NCI-H446 (cell line): ENCODE data around the gene FOXQ1.
"Not testable (repeated sequence)": the region's sequence is repeated elsewhere in the genome, so short reads cannot be mapped to it uniquely, and the experiment has no call there.

Source experiments
- DNase-seq, 2 experiments: peaks; one replicate each; lab custom pipeline; 2025; lab: John Stamatoyannopoulos, UW

FOXQ1 gene

DNA sequence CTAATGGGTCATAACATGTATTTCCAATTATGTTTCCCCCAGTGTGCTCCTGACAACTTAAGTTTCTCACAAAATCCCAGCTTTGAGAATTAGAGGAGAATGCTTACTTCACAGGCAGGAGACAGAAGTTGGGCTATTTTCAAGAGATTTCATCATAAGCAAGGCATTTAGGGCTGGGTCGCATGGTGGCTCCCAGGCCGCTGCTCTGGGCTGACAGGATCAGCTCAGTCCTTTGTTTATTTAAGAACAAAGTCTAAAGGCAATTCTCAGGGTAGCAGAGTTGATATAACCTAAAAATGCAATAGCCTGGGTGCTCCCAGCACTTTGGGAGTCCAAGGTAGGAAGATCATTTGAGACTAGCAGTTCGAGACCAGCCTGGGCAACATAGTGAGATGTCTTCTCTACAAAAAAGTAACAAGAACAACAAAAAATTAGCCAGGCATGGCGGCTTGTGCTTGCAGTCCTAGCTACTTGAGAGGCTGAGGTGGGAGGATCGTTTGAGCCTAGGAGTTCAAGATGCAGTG is 10.9 kb downstream of the FOXQ1 start:
- no peak for DNase-seq

- no peak for DNase-seq
Measured at GRCh38 chr6:1324936-1325335, 13.0 kb downstream of the FOXQ1 start.

DNA sequence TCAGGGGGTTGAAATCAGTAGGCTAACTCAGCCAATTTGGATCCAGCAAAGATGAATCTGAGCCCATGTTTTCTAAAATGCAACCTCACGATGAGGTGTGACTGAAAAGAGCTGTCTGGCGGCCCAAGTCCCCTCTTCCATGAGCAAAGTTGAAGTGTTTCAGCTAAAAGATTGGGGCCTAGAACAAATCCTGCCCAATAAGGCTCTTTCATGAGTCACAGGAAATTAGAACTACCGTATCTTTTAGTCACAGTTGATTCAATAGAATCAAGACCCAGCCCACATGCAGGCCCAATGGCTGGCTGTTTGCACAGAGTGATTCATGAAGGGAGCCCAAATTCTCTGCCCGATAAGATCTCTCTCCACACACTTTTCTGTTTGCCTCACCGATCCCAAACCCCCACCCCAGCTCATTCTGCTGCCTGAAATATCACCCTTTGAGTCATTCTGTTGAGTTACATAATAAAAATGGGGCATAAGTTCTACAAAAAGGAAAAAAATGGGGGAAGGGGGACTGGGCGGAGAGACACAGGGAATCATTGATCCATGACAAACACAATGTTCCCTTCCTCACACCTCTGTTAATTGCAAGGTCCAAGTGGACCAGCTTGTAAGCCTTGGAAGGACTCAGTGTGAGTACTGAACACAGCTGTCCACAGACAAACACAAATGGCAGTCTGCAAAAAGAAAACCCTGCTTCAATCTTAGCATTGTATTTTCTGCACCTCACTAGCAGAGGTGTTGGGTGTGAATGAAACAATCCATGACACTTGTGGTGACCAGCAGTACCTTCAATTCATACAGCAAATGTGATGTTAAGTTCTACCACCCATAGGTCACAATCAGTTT is 13.8 kb downstream of the FOXQ1 start:
- no peak for DNase-seq

DNA sequence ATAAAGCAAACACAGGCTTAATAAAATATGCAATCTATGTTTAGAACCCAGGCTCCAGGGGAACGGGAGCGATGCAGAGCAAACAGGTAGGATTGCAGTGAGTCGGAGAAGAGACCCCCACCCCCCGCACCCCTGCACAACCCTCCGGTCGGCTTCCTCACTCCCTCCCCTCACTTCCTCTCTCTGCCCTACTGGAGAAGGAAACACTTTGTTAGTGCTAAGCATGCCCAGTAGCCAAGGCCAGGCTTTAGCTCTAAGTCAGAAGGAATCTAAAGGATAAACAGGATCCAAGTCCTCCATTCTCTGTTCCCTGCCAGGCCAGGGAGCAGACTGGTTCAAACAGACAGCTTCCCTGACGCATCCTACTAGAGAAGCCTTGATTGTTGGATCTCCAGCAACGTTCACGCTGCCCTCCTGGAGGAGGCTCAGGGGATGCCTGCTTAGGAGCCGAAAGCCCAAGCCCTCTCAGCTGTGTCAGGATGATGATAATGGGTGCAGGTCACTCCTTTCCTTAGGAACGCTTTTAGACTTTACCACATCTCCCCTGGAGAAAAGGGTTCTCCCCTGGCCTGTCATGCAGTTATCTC is 14.7 kb downstream of the FOXQ1 start:
- no peak for DNase-seq

DNA sequence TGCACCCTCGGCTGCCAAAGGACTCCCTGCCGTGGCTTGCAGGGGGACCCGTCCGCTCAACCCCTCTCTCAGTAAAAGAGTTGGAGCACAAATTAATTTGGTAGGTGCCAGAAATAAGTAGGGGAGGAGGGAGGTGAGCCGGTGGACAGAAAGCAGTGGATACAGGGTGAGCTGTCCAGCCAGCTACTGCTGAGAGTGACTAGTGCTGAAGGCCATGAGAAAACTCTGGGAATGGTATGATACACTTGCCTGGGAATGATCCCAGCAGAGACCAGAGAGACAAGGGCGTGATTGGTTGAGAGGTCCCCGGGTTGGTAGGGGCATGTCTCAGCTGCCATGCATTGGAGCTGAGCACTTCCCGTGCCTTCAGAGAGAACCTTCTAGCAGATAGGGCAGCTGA is 15.7 kb downstream of the FOXQ1 start:
- no peak for DNase-seq

- no peak for DNase-seq
Measured at GRCh38 chr6:1328129-1328800, 16.4 kb downstream of the FOXQ1 start.

DNA sequence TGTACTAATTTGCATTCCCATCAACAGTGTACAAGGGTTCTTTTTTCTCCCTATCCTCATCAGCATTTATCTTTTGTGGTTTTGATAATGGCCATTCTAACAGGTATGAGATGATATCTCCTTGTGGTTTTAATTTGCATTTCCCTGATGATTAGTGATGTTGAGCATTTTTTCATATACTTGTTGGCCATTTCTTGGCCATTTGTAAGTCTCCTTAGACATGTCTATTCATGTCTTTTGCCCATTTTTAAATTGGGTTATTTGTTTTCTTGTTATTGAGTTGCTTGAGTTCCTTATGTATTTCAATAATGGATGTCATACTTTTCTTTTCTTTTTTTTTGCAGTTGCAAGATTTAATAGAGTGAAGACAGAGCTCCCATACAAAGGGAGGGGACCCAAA is 17.8 kb downstream of the FOXQ1 start:
- DNase-seq, result no peak

- DNase-seq, result no peak
Measured at GRCh38 chr6:1334684-1335083, 22.8 kb downstream of the FOXQ1 start.

DNA sequence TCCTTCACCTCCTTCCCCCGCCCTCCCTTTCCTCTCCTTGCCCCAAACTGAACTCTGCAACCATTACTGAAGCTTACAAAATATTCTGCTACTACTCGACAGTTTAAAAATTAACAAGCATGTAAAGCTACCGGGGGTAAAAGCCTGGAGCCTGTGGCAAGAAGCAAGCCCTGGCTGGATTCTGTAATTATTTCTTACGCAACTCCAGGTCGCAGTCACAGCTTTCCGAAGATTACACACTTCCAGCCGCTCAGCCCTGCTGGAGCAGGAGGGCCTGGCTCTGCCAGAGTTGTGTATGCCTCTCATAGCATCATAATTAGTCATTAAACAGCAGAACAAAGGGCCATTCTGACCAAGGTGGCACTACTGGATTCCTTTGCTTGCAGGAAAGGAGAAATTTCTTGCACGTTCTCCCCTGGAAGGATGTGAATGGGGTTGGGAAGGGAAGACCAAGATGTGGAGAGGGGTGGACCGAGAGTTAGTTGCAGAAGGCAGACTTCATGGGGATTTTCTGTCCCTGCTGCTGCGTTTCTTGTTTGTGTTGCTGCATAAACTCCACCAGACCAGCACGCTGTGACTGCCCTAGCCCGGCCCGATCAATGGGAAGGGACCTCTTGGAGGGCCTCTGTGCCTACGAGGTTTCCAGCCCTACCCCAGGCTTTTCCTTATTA is 23.6 kb downstream of the FOXQ1 start:
- DNase-seq, result no peak

DNA sequence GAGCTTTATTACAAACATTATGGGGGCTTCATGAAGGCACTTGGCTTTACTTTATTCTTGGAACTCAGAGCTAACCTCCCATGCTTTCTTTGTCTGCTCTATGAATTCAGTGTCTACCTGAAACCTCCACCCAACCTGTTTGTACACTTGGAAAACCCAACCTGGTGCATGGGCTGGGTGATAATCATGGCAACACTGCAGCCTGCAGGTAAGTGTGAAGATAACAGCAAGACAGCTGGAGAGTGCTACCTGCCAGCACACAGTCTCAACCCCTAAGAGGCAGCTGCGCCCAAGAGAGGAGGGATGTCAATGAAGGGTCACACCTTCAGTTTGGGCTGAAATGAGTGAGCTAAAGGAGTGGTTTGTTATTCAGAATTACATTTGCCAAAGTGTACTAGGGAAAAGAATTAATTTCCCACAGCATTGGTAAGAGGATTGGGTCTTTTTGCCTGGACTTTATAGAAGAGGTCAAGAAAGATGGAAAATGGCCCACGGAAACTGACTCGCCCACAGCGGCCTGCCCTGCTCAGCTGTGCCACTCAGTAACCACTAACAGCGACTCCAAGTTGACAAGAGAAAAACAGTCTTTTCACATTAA is 24.4 kb downstream of the FOXQ1 start:
- no peak for DNase-seq

- DNase-seq, result no peak
Measured at GRCh38 chr6:1337791-1338190, 25.9 kb downstream of the FOXQ1 start.

- DNase-seq, result no peak
Measured at GRCh38 chr6:1346101-1346500, 34.2 kb downstream of the FOXQ1 start.

DNA sequence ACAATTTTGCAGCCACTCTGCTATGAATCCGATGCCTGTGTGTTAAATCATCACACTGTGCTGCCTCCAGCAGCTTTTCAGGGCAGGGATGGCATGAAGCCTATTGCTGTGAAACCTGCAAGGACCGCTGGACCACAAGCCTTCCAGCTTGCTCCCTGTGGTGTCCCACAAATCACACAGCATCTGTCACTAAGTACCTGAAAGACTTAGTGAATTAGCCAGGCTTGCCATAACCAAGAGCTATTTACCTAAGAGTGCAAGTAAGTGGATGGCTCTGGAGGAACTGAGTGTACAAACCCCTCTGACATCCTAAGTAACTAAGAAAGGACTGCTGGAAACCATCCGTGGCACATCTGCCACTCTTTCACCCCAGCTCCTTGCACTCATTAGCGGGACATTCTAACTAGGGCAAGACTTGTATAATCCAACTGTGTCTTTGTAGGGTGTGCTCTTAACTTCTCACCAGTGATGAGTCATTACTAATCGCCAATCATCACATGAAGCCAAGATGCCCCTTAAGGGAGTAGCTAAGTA is 34.7 kb downstream of the FOXQ1 start:
- DNase-seq, result no peak

DNA sequence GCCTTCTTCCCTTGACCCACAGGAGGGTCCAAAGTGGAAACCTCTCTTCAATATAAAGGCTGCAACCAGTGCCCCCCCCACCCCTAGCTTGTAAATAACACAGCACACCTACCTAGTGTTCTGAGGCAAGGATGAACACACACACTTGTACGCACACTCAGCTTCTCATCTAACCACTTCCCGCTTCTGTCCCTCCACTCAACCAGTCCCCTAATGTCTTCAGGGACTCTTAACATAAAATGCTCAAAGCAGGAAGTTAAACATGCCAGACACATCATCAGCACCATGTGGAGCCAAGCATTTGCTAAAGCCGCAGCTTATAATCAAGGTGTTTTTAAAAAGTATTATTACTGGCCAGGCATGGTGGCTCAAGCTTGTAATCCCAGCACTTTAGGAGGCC is 35.3 kb downstream of the FOXQ1 start:
- DNase-seq, result no peak

DNA sequence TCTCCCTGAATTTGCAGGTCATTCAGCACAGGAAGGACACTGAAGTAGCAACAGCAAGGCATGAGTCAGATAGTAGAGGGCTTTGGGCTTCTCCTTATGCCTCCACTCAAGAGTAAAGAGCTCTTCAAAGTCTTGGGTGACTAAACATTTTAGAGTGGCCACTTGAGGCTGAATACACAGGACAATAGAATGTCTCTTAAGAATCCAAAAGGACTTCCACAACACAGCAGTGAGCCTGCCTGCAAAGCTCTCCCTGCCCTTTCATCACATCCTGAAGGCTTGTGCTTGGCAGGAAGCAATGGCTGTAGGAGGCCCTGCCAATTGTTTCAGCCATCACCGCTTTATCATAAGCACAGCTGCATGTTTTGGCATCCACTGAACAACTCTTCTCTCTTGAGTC is 36.8 kb downstream of the FOXQ1 start:
- no peak for DNase-seq

DNA sequence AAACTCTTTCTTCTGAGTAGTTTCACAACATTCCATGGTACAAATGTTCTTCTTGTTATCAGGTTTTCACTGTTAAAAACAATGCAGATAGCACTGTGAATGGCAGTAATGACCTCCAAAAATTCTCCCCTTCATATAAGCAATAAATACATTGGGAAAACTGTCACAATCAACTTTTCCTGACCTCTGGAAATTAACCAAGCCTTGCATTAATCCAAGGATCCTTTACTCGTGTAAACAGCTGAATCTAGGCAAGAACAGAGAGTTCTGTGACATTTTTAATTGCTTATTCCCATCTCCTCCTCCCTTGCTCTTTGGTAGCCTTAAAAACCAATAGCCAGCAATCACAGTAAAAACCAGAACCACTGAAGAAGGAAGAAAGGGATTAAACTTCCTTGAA is 37.8 kb downstream of the FOXQ1 start:
- DNase-seq, result no peak

DNA sequence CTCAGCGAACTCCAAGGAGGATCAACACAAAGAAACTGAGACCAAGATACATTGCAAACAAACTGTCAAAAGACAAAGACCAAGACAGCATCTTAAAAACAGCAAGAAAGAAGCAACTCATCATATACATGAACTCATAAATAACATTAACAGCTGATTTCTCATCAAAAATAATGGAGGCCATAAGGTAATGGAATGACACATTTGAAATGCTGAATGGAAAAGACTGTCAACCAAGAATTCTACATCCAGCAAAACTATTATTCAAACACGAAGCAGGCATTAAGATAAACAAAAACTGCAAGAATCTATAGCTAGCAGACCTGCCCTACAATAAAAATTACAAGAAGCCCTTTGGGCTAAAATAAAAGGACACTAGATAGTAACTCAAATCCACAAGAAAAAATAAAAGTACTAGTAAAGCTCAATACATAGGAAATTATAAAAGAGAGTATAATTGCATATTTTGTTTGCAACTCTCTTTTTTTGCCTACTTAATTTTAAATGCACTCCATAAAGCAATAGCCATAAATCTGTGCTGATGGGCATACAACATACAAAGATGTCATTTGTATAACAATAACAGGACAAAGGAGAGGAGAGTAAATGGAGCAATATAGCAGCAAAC is 39.6 kb downstream of the FOXQ1 start:
- DNase-seq, result no peak

DNA sequence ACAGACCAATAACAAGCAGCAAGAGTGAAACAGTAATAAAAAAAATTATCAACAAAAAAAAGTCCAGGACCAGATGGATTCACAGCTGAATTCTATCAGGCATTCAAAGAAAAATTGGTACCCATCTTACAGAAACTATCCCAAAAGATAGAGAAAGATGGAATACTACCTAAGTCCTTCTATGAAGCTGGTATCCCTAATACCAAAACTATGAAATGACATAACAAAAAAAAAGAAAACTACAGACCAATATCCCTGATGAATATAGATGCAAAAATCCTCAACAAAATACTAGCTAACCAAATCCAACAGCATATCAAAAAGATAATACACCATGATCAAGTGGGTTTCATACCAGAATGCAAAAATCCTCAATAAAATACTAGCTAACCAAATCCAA is 43.2 kb downstream of the FOXQ1 start:
- not testable (repeated sequence) for DNase-seq

DNA sequence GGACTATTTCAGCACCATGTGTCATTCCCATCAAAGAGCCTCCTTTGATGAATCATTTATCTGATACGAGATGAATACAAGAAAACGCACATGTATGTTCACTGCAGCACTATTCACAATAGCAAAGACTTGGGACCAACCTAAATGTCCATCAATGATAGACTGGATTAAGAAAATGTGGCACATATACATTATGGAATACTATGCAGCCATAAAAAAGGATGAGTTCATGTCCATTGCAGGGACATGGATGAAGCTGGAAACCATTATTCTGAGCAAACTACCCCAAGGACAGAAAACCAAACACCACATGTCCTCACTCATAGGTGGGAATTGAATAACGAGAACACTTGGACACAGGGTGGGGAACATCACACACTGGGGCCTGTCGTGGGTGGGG is 49.8 kb downstream of the FOXQ1 start:
- not testable (repeated sequence) for DNase-seq

GRCh38 chr6:1362643-1363042 is 50.7 kb downstream of the FOXQ1 start:
- DNase-seq, result no peak

- no peak for DNase-seq
Measured at GRCh38 chr6:1363298-1363697, 51.4 kb downstream of the FOXQ1 start.
